GM18526 (cell line): ENCODE data around the gene SELENOP.

Experiments used
- POLR2A ChIP-seq: IDR thresholded peaks from 3 replicates; pipeline ENCODE4 v1.6.1; 2011; ENCODE audit not compliant: insufficient read length; ENCODE audit errors: extremely low read depth

The SELENOP gene

DNA sequence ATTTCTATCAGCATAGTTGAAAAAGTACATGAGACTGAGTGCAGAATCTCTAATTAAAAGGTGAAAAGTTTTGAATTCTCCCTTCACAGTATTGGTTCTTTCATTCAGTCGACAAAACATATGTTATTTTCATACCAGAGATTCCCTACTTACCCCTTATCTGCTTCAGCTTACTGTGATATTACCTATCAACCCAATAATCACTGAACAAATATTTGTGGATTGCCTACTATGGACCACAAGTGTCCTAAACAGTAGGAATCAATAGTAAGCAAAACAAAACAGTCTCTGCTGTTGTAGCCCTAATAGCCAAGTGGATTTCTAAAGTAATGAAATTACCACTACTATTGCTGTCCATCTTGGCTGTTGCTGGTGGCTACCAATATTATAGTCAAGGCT, 43.6 kb downstream of the SELENOP start:
- TF ChIP-seq POLR2A: no peak

DNA sequence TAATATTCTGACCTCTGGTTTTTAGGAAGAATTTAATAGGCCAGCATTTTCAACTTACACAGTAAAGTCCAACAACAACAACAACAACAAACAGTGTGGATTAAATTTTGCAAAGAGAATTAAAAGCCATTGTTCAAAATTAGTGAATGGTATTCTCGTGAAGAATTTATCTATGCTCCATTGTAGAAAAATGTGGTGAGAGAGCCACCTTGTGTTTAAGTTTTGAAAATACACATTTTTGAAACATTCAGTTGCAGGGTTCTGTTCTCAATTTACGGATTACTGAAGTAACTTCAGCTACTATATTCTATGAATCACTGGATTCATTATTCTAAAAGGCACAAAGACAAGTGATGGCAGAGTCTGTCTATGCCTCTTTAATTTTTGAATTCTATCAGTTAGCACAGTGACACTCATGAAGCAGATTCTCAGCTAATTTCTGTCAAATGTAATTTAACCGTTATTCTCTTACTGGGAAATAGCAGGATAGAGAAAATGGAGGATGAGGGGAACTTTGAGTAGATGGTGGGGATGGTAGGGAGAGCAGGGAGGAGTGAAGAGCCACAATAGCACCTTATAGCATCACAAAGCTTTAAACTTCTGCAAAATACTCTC, 44.1 kb downstream of the SELENOP start:
- no peak for TF ChIP-seq POLR2A

DNA sequence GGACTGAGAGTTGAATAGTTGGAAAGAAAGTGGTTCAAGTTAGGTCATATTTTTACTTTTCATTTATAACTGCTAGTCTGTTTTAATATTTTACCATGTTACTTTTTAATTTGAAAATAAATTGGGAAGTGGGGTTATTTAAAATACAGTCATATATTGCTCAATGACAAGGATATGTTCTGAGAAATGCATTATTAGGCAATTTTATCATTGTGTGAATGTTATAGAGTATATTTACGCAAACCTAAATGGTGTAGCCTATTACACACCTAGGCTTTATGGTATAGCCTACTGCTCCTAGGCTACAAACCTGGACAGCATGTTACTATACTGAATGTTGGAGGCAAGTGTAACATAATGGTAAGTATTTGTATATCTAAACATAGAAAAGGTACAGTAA, 49.9 kb downstream of the SELENOP start:
- TF ChIP-seq POLR2A: no peak

DNA sequence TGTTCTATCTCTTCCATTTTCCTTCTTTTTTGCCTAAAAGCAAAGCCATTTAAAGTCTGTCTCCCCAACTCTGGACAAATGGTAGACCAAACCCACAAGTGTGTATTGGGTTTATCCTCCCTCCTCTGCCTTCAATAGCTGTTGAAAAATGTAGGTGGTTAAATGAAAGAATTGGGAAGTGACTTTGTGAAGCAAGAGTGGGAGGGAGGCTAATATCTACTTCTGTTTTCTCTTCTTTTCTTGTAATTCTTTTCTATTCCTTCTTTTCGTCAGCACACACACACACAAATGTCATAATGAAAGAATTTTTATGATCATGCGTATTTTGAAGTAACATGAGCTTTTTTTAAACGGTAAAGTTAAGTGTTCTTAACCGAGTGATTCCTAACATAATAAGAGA, 51.3 kb downstream of the SELENOP start:
- no peak for TF ChIP-seq POLR2A

DNA sequence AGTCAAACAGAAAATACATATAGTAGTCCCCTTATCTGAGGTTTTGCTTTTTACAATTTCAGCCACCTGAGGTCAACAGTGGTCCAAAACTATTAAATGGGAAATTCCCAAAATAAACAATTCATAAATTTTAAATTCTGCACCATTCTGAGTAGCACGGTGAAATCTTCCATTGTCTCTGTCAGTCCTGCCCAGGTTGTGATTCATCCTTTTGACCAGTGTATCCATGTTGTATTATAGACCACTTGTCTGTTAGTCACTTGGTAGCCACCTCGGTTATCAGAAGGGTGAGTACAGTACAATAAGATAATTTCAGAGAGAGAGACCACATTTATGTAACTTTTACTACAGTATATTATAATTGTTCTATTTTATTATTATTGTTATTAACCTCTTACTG, 52.2 kb downstream of the SELENOP start:
- no peak for TF ChIP-seq POLR2A

DNA sequence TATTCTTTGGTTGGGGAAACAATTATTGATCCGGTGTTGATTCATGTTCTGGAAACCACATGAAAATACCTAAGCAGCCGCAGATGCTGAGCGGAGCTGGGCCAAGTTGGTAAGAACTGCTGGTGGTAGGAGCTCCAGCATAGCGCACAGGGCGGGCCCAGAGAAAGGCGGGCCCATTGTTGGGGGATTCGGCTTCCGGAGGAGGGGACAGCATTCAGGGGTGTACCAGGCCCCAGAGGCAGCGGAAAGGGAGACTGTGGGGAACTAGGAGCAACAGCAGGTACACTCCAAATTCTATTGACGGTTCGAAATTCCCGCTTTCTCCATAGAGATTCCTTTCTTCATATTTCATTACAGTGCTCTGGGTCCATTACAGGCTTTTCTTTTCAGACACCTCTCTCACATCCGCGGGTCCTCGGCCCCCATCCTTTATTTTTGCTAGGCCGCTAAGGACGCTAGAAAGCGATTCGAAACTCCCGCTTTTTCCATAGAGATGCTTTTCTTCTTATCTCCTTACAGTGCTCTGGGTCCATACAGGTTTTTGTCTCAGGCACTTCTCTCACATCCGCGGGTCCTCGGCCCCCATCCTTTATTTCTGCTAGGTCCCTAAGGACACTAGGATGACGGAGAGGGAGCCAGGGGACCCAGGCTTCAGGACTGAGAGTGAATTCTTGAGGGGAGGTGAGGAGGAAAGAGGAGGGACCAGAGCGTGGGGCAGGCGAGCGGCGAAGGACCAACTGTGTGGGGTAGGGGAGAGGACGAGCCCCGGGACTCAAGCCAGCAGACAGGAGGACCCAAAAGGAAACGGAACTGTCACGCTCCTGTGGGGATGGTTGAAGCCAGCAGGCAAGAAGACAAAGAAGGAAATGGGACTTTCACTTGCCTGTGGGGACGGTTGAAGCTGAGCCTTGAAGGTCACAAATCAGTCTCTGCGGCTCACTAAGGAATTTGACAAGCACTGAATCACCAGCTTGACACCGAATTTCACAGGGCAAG, 54.8 kb downstream of the SELENOP start, which contains the start of gene CCDC152:
Gene CCDC152, plus strand, starts transcription at position 213 of the 996 bp plus-strand sequence. CDS start 2,304 bp downstream, outside the sequence.
- TF ChIP-seq POLR2A: no peak

DNA sequence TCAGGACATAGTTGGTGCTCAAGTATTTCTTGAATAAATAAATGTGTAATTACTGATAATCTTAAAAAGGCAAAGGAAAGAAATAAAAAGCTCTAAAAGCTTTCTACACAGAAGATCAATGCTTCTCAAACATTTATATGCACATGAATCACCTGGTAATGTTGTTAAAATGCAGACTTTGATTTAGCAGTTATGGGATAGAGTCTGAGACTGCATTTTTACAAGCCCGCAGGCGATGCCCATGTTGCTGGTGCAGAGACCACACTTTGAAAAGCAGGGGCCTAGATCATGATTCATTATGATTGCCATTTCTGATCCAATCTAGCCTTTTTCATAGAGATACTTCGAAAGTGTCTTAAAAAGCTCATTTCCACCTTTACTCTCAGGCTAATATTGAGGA, 58.6 kb downstream of the SELENOP start:
- no peak for TF ChIP-seq POLR2A

DNA sequence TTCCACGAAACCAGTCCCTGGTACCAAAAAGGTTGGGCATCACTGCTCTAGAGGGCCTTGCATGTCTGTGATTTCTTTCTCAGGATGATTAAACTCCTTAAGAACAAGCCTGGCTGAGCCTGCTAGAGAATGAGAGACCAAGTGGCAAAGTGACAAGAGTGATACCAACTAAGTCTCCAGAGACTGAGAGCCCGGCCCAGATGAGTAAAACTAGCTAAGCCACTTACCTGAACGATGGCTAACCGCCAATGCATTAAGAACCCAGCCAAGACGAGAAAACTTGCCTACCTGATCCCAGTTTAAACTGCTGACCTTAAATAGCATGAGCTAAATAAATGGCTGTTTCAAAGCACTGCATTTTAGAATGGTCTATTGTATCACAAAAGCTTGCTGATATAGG, 60.6 kb downstream of the SELENOP start:
- TF ChIP-seq POLR2A: no peak

DNA sequence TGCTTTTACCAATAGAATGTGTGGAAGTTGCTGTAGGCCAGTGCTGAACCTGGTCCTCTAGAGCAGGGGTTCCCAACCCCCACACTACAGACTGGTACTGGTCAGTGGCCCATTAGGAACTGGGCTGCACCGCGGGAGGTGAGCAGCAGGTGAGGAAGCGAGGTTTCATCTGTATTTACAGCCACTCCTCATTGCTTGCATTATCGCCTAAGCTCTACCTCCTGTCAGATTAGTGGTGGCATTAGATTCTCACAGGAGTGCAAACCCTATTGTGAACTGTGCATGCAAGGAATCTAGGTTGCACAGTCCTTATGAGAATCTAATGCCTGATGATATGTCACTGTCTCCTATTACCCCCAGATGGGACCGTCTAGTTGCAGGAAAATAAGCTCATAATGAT, 61.2 kb downstream of the SELENOP start:
- TF ChIP-seq POLR2A: no peak
